Caco-2 (cell line): ENCODE data around the gene EHD4. TPM values are rescaled to one million over a fixed set of nuclear protein-coding genes. Genes with fewer than 3 reads are reported as not detected.
A peak's percentile ranks its signal among the peaks of the same experiment; 100 is the strongest.

Experiments used
- BruUV-seq: library from RNA; stranded (reverse); fragments of 400-500 nt; replicated peaks from 2 replicates; lab custom pipeline; 2021; lab: Mats Ljungman, UMichigan
- CTCF ChIA-PET: fragments of 300-600 bp; sonication (Branson Sonifier 250); formaldehyde crosslinking; loops from one replicate; lab custom pipeline; 2022; ENCODE audit warnings: antibody characterized with exemption; lab: Charles Lee
- POLR2A ChIA-PET: fragments of 300-600 bp; sonication (Branson Sonifier 250); formaldehyde crosslinking; loops from one replicate; lab custom pipeline; 2022; ENCODE audit warnings: antibody characterized with exemption; lab: Charles Lee
- DNase-seq, 2 experiments: peaks; one replicate each; pipeline versions ENCODE4 v3.0.0 to v3.0.0-alpha.2; 2020 to 2022
- H3K27me3 ChIP-seq: replicated peaks from 2 replicates; pipeline ENCODE4 v1.6.0; 2011; ENCODE audit warnings: low read length; ENCODE audit not compliant: control insufficient read depth, insufficient read depth
- H3K36me3 ChIP-seq: 2 replicates; pipeline ENCODE4 v1.5.1; 2011; ENCODE audit warnings: low read length; ENCODE audit not compliant: control insufficient read depth, insufficient read depth
- H3K4me1 ChIP-seq: fragments of 250-450 bp; sonication (Bioruptor Pico); 2 replicates; pipeline ENCODE4 v1.5.1; 2020; ENCODE audit warnings: mild to moderate bottlenecking
- H3K4me3 ChIP-seq: 2 replicates; pipeline ENCODE4 v1.5.1; 2011; ENCODE audit warnings: low read depth, mild to moderate bottlenecking, control low read depth, low read length
- H3K9me3 ChIP-seq: fragments of 250-450 bp; sonication (Bioruptor Pico); 2 replicates; pipeline ENCODE4 v1.5.1; 2020; ENCODE audit warnings: mild to moderate bottlenecking, moderate library complexity
- H3K27ac Mint-ChIP-seq: one replicate; pipeline ENCODE4 v1.8.0; 2022; ENCODE audit warnings: mixed read lengths; ENCODE audit not compliant: unreplicated experiment
- H3K27me3 Mint-ChIP-seq: one replicate; pipeline ENCODE4 v1.8.0; 2022; ENCODE audit warnings: mixed read lengths; ENCODE audit not compliant: insufficient read depth, unreplicated experiment
- H3K36me3 Mint-ChIP-seq: one replicate; pipeline ENCODE4 v1.8.0; 2022; ENCODE audit warnings: mild to moderate bottlenecking, mixed read lengths; ENCODE audit not compliant: insufficient read depth, unreplicated experiment
- H3K4me1 Mint-ChIP-seq: one replicate; pipeline ENCODE4 v1.8.0; 2022; ENCODE audit warnings: low read depth, mixed read lengths; ENCODE audit not compliant: unreplicated experiment
- H3K4me3 Mint-ChIP-seq: one replicate; pipeline ENCODE4 v1.8.0; 2022; ENCODE audit warnings: mild to moderate bottlenecking, moderate library complexity, mixed read lengths; ENCODE audit not compliant: unreplicated experiment
- H3K9me3 Mint-ChIP-seq: one replicate; pipeline ENCODE4 v1.8.0; 2022; ENCODE audit warnings: mixed read lengths; ENCODE audit not compliant: unreplicated experiment
- intact Hi-C: fragments of 100-400 bp; cut with micrococcal nuclease; formaldehyde crosslinking; loops from one replicate; pipeline ENCODE4 v1.10.0; 2022; ENCODE audit not compliant: unreplicated experiment
- total RNA-seq: library from RNA; stranded (reverse); gene quantifications from 2 replicates; pipeline ENCODE4 v1.2.3, GENCODE V29; 2022
- TF ChIP-seq, protein P1 (sequence below), 2 experiments: fragments of 200-600 bp in 1 of 2; IDR thresholded peaks; 1 replicate in 1 of 2; 2 replicates in 1 of 2; pipeline versions ENCODE4 v1.5.1 to v1.8.0; 2011 to 2022; ENCODE audit warnings: antibody characterized with exemption in 1 of 2, control low read depth in 1 of 2, inconsistent platforms in 1 of 2, low read depth in 1 of 2, low read length in 1 of 2, mild to moderate bottlenecking in 1 of 2, moderate library complexity in 1 of 2; ENCODE audit not compliant: insufficient read depth in 1 of 2, severe bottlenecking in 1 of 2, unreplicated experiment in 1 of 2

EHD4 gene
- total RNA-seq, 1 experiment from 2014 or later = 31.6 TPM

DNA sequence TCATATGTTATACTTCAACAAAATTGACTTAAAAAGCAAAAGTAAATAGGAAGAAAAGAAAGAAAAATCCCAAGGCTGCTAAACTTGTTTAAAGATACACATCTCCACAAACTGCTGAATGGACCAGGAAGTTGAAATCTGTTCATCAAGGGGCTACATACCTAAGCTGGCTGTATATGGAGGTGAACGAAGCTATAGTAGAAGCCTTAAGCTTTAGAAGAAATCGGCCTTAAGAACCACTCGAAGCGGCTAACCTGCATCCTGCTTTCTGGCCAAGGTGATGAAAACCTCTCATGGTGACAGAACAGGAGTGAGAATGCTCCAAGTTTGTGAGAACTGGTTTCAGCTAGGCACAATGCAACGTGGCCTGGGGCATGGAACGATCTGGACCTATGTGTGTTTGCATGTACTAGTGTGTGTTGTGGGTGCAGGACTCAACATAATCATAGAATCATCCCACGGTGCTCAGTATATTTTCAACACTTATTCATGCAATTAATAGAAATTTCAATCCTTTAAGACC lies 47.2 kb downstream of the EHD4 start:
- H3K4me3 Mint-ChIP-seq = no peak overlapping the region
- no peak for DNase-seq
- intact Hi-C loops = loop anchor here (5.0 kb wide), 2 partner anchors 47 to 132 kb away; partner anchors contain the start of gene EHD4
- peaks cover 61% of the 10 kb centered on the region for H3K36me3 Mint-ChIP-seq
- no peaks in the 10 kb centered on the region for H3K27me3 ChIP-seq
- peaks cover 67% of the 10 kb centered on the region for H3K4me1 ChIP-seq
- H3K4me3 ChIP-seq = no peak overlapping the region
- H3K9me3 Mint-ChIP-seq = no peaks in the 10 kb centered on the region
- POLR2A ChIA-PET = no interaction called here
- CTCF ChIA-PET = interaction anchor here (1.0 kb wide), 1 partner anchor 565 kb away, joined by 7 read pairs; the partner anchor contains the start of gene ZNF106
- BruUV-seq = no TSS peak
- H3K9me3 ChIP-seq = no peaks in the 10 kb centered on the region
- H3K27me3 Mint-ChIP-seq = no peaks in the 10 kb centered on the region
- no peaks in the 10 kb centered on the region; the same call in 1 of the 2 replicates for H3K36me3 ChIP-seq
- peak overlapping the region; percentile 62 for H3K27ac Mint-ChIP-seq
- H3K4me1 Mint-ChIP-seq = peaks cover 58% of the 10 kb centered on the region
- TF ChIP-seq, protein P1, sequence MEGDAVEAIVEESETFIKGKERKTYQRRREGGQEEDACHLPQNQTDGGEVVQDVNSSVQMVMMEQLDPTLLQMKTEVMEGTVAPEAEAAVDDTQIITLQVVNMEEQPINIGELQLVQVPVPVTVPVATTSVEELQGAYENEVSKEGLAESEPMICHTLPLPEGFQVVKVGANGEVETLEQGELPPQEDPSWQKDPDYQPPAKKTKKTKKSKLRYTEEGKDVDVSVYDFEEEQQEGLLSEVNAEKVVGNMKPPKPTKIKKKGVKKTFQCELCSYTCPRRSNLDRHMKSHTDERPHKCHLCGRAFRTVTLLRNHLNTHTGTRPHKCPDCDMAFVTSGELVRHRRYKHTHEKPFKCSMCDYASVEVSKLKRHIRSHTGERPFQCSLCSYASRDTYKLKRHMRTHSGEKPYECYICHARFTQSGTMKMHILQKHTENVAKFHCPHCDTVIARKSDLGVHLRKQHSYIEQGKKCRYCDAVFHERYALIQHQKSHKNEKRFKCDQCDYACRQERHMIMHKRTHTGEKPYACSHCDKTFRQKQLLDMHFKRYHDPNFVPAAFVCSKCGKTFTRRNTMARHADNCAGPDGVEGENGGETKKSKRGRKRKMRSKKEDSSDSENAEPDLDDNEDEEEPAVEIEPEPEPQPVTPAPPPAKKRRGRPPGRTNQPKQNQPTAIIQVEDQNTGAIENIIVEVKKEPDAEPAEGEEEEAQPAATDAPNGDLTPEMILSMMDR (IDR thresholded peaks at IDR 0.05; ENCODE audit: insufficient read depth in 1 of 2, low read depth in 1 of 2, low read length in 1 of 2, severe bottlenecking in 1 of 2, unreplicated experiment in 1 of 2) = no peak

DNA sequence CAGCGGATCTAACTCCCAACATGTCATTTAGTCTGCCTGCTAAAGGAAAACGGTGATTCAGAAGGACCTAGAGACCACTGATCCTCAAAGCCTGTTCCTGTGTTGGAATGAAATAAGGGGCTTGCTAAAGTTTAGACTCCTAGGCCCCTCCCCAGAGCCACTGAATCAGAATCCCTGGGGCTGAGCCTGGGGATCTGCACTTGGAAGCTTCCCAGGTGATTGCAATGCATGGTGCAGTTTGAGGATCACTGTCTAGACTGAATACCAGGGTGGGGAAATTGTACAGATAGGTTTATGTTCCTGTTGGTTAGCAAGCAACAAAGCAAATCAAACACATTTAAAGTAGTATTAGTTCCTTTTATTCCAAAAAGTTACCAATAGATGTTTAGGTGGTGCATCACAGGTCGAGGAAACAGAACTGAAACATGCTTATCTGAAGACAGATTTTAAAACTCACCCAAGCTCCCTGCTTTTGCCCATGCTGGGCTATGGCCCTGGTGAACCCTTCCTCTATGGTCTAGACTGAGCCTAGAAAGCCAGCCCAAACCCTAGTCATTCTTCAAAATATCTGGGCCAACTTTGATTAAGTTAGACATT lies 48.9 kb downstream of the EHD4 start:
- Histone ChIP-seq H3K36me3 (peaks cover under 1% of the 10 kb centered on the region; the same call in 1 of the 2 replicates), H3K4me3 (no peak overlapping the region), H3K9me3 (no peaks in the 10 kb centered on the region), H3K27me3 (no peaks in the 10 kb centered on the region), H3K4me1 (peaks cover 54% of the 10 kb centered on the region)
- intact Hi-C loops = no loop called here
- Mint-ChIP-seq H3K36me3 (peaks cover 77% of the 10 kb centered on the region), H3K9me3 (no peaks in the 10 kb centered on the region), H3K27me3 (no peaks in the 10 kb centered on the region), H3K27ac (peak overlapping the region; percentile 45), H3K4me1 (peaks cover 55% of the 10 kb centered on the region), H3K4me3 (no peak overlapping the region)
- DNase-seq = no peak
- no TSS peak for BruUV-seq
- CTCF ChIA-PET = interaction anchor here (1.5 kb wide), 1 partner anchor 19 kb away, joined by 7 read pairs; no protein-coding TSS in a partner anchor
- TF ChIP-seq, protein P1 (IDR thresholded peaks at IDR 0.05; ENCODE audit: insufficient read depth in 1 of 2, low read depth in 1 of 2, low read length in 1 of 2, severe bottlenecking in 1 of 2, unreplicated experiment in 1 of 2) = no peak
- POLR2A ChIA-PET = no interaction called here

DNA sequence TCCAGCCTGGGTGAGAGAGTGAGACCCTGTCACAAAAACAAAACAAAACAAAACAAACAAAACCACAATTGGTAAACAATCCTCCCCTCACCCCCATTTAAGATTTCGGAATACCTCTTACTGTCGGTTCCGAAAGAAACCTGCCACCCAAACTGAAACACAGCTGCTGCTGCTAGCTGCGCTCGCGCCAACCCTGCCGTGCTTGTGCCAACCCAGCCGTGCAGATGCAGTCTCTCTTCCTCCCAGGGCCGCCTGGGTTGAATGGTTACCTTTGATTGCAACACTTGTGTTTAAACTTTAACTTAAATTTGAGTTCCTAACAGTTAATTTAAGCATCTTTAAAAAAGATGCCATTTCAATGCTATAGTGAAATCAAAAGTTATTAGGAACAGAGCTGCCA lies 50.0 kb downstream of the EHD4 start:
- peaks cover 47% of the 10 kb centered on the region for H3K4me1 Mint-ChIP-seq
- no peak for DNase-seq
- H3K9me3 Mint-ChIP-seq = no peaks in the 10 kb centered on the region
- H3K4me3 ChIP-seq = no peak overlapping the region
- TF ChIP-seq, protein P1 (IDR thresholded peaks at IDR 0.05; ENCODE audit: insufficient read depth in 1 of 2, low read depth in 1 of 2, low read length in 1 of 2, severe bottlenecking in 1 of 2, unreplicated experiment in 1 of 2) = no peak
- no peaks in the 10 kb centered on the region for H3K9me3 ChIP-seq
- H3K4me1 ChIP-seq = peaks cover 42% of the 10 kb centered on the region
- no TSS peak for BruUV-seq
- CTCF ChIA-PET = interaction anchor here (1.5 kb wide), 1 partner anchor 18 kb away, joined by 7 read pairs; no protein-coding TSS in a partner anchor
- intact Hi-C loops = no loop called here
- H3K27me3 Mint-ChIP-seq = no peaks in the 10 kb centered on the region
- POLR2A ChIA-PET = no interaction called here
- peaks cover 2% of the 10 kb centered on the region; the same call in 1 of the 2 replicates for H3K36me3 ChIP-seq
- H3K36me3 Mint-ChIP-seq = peaks cover 81% of the 10 kb centered on the region
- no peak overlapping the region for H3K27ac Mint-ChIP-seq
- no peaks in the 10 kb centered on the region for H3K27me3 ChIP-seq
- no peak overlapping the region for H3K4me3 Mint-ChIP-seq
